HG03135 (cell line): Measurements from ENCODE around the gene CCDC88A.
"Not testable (repeated sequence)": the region's sequence is repeated elsewhere in the genome, so short reads cannot be mapped to it uniquely, and the experiment has no call there.

ENCODE experiments used
- ATAC-seq: cut with Tn5 transposase; IDR thresholded peaks from one replicate; pipeline ENCODE4 v1.9.1; 2021; ENCODE audit warnings: mild to moderate bottlenecking, moderate library complexity; ENCODE audit not compliant: unreplicated experiment

Gene CCDC88A

GRCh38 chr2:55391155-55391554, 28.5 kb downstream of the CCDC88A start:
- no peak for ATAC-seq

DNA sequence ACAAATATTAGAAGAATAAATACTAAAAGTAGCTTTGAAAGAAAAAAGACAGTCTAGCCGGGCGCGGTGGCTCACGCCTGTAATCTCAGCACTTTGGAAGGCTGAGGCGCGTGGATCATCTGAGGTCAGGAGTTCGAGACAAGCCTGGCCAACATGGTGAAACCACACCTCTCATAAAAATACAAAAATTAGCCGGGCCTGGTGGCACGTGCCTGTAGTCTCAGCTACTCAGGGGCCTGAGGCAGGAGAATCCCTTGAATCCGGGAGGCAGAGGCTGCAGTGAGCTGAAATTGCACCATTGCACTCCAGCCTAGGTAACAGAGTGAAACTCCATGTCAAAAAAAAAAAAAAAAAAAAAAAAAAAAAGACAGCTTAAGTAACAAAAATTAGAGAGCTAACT, 34.1 kb downstream of the CCDC88A start:
- ATAC-seq: not testable (repeated sequence)

DNA sequence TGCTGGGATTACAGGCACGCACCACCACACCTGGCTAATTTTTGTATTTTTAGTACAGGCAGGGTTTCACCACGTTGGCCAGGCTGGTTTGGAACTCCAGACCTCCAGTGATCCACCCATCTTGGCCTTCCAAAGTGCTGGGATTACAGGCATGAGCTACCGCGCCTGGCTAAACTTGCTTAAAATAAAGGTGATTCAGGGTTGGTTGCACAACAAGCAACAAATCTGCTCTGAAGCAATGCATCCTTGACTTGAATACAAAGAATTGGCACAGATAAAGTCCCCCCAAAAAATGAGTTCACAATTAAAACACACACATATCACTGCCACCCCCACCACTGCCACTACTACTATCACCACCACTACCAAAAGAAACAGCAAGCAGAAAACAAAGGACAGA, 34.9 kb downstream of the CCDC88A start:
- no peak for ATAC-seq

DNA sequence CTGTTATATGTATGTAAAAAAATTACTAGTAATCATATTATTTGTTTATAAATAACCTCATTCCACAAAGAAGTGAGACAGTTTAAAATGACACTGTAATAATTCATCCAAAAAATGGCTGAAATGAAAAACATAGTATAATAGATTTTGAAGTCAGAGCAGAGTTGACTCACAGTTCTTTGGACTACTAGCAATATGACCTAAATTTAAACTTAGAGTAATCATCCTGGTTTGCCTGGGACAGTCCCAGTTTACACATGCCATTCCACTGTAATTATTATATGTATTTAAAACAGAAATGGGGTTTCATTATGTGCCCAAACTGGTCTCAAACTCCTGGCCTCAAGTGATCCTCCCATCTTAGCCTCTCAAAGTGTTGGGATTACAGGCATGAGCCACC, 48.3 kb downstream of the CCDC88A start:
- no peak for ATAC-seq

GRCh38 chr2:55370208-55370607, 49.4 kb downstream of the CCDC88A start:
- ATAC-seq: no peak

GRCh38 chr2:55365303-55365702, 54.4 kb downstream of the CCDC88A start:
- no peak for ATAC-seq

DNA sequence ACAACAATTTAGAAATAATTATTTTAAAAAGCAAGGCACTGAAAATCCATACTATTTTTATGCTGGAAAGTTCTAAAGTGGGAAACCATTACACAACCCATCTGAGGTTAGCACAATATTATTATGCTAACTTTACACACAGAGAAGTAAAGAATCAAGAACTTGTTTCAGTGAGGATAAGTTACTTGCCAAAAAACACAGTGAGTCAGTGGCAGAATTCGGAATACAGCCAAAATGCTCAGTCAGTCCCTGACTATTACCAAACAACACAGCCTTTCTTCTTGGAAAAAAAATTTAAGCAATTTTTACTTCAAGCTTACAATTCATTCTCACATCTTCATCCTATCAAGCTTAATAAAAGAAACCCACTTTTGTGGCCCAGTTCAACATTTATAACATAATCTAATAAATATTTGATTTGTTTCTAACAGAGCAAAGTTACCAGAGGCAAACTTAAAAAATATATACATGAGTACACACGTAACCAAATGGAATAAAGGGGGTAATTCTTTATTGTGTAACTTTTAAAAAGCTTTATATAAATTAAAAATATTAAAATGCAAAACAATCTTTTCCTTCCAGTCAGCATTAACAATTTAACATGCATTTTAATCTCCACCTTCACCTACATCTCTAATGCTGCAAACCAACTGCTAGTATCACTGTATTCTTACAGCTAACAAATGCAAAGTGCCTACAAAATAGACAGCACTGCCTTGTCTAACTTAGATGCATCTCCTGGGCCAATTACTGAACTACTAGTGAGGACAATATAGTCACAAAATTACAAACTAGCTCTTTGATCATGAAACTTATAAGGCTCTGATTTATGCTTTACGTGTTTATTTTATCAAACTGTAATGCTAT, 55.2 kb downstream of the CCDC88A start:
- ATAC-seq: no peak

- ATAC-seq: no peak
These were observed 56.0 kb downstream of the CCDC88A start for GRCh38 chr2:55363636-55364035.

DNA sequence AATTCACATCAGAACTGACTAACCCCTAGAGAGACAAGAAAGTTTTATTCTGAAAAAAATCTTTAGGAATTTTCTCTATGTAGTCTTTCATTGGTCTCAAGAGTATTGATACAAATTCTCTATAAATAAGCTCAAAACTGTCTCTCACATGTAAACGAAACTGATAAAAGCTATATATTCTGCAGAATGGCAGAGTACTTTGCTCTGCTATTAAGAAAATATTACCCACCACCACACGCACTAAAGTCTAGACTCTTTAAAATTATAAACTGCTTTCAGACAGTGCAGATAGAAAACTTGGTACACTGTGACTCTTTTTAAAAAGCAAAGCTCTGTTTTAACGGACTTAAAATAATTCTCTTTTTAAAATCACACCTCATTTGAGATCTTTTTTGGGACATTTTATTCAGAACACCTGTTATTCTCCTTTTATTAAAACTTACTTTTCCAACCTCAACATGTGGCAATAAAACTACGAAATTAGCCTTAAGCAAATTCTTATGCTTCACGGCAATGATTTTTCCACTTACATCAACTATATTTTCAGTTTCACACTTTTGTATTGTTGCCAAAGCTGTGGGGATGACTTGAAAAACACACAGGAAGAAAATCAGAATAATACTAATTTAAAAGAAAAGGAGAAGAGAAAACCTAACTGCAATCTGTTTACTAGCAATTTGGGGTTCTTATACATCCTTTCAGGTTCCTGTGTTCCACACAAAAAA, 58.0 kb downstream of the CCDC88A start:
- no peak for ATAC-seq

- ATAC-seq: no peak
These were observed 61.2 kb downstream of the CCDC88A start for GRCh38 chr2:55358451-55358850.

DNA sequence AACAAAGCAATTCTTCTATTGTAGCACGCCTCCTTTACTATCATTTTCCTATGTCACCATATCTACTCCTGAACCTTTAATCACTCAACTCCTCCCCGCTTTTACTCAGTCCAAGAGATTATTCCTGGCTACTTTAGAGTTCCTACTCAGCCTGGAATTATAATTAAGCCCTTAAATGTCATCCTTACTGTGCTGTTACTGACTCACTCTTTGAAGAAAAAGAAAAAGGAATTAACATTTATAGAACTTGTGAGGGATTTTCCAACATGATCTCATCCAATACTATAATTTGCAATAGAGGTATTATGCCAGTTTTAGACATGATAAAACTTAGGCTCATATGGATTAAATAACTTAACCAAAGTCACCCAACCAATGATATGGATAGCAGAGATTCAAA, 61.7 kb downstream of the CCDC88A start:
- no peak for ATAC-seq

GRCh38 chr2:55357164-55357563, 62.5 kb downstream of the CCDC88A start:
- ATAC-seq: no peak

- ATAC-seq: not testable (repeated sequence)
These were observed 63.5 kb downstream of the CCDC88A start for GRCh38 chr2:55356136-55356535.

DNA sequence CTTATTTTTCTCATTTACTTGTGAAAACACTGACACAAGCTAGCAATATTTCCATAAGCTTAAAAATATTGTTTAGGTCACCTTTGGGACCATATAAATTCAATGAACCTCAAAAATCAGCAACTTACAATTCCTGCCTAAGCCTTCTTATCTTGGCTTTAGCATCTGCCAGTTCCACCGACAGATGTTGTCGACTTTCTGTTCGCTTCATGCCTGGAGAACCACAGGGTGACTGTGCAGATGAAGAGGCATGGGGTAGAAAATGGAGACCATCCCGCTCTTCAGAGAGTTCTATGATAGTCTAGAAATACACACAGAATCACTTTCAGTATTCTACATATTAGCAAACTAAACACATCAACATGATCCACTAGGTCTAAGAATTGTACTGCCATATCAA, 64.2 kb downstream of the CCDC88A start:
- ATAC-seq: no peak

- ATAC-seq: no peak
These were observed 68.0 kb downstream of the CCDC88A start for GRCh38 chr2:55351672-55352071.

GRCh38 chr2:55345064-55345463, 74.6 kb downstream of the CCDC88A start:
- no peak for ATAC-seq

DNA sequence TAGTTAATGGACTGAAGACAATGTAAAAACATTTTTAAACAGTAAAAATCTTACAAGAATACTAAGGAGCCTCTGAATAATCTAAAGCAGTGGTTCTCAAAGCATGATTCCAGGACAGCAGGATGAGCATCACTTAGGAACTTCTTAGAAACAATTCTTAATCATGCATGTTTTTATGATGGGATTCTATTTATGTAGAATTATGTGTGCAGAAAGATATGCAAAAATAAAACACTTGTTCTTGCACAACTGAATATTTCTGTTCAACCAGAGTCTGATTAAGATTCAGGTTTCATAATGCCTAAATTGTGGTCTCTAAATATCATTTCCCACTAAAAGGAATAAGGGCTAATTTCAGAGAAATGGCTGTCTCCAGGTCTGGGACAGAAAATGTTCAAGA, 81.4 kb downstream of the CCDC88A start:
- no peak for ATAC-seq

GRCh38 chr2:55334728-55335127, 84.9 kb downstream of the CCDC88A start:
- ATAC-seq: no peak

DNA sequence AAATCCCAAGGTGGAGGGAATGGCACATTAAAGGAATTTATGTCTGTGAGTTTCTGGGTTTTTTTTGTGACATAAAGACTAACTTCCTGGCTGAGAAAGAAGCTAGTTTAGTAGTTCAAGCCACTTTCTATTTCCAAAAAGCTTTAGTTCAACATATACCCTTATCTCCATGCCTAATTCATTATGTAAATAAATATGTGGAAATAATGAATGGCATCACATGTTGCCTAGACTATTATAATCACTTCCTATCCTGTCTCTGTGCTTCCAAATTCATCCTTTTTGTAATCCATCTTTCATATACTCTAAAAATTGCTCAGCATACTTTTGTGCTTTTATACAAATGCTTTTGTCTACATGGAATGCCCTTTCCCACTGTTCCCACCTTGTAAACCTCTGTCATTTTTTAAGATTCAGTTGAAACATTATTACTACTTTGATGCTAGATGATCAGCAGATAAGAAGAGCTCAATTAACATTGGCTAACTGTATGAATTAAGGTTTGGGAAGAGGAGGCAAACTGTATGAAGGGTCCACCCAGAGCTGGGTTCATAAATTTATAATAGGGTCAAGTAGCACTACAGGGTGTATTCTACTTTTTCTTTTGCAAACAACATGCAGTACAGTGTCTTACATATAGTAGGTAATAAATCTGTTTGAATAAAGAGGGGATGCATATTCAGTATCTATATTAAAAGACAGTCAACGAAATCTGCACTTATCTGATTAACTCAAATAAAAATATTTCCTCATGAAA, 88.9 kb downstream of the CCDC88A start:
- ATAC-seq: no peak

- ATAC-seq: no peak
These were observed 92.0 kb downstream of the CCDC88A start for GRCh38 chr2:55327470-55328230.

- ATAC-seq: no peak
These were observed 104.7 kb downstream of the CCDC88A start for GRCh38 chr2:55314985-55315384.
